Endothelial cell of umbilical vein (primary cell): Measurements from ENCODE around the gene LPP. TPM values are rescaled to one million over a fixed set of nuclear protein-coding genes. Genes with fewer than 3 reads are reported as not detected.

Experiments
- BruUV-seq: library from RNA; stranded (reverse); fragments of 400-500 nt; replicated peaks from 2 replicates; lab custom pipeline; 2021; lab: Mats Ljungman, UMichigan
- CTCF ChIA-PET: fragments of 300-600, 350-600 bp; sonication (Branson Sonifier 250); formaldehyde crosslinking; loops from one replicate; lab custom pipeline; 2021; ENCODE audit warnings: antibody characterized with exemption, inconsistent platforms; lab: Charles Lee
- POLR2A ChIA-PET: fragments of 300-600, 350-600 bp; sonication (Branson Sonifier 250); formaldehyde crosslinking; loops from one replicate; lab custom pipeline; 2021; ENCODE audit warnings: antibody characterized with exemption, inconsistent platforms; lab: Charles Lee
- DNase-seq: peaks from one replicate; pipeline ENCODE4 v3.0.0-alpha.2; 2011; ENCODE audit warnings: low read depth, low spot score
- FAIRE-seq: peaks from 2 replicates; lab custom pipeline; 2011; peaks lifted over from hg19 to GRCh38; lab: Jason Lieb, UNC
- H2AFZ ChIP-seq: 2 replicates; pipeline ENCODE4 v1.6.0; 2012; ENCODE audit warnings: low read depth, low read length, control low read depth, inconsistent platforms
- H3K27ac ChIP-seq: 2 replicates; pipeline ENCODE4 v1.5.1; 2011; ENCODE audit warnings: low read depth, mild to moderate bottlenecking, control low read depth, low read length, moderate library complexity; ENCODE audit not compliant: insufficient read depth
- H3K27me3 ChIP-seq, 2 experiments: 2 replicates each; pipeline versions ENCODE4 v1.6.0 to v1.6.1; 2011; ENCODE audit warnings: low read length in 2 of 2, mixed read lengths in 1 of 2; ENCODE audit not compliant: control insufficient read depth in 2 of 2, insufficient read depth in 2 of 2
- H3K36me3 ChIP-seq, 2 experiments: 2 replicates in 1 of 2; 3 replicates in 1 of 2; pipeline ENCODE4 v1.5.1; 2011; ENCODE audit warnings: low read length in 2 of 2, mild to moderate bottlenecking in 1 of 2, moderate library complexity in 1 of 2; ENCODE audit not compliant: control insufficient read depth in 2 of 2, insufficient read depth in 2 of 2; ENCODE audit errors: extremely low read depth in 1 of 2
- H3K4me1 ChIP-seq: 3 replicates; pipeline ENCODE4 v1.5.1; 2011; ENCODE audit warnings: mild to moderate bottlenecking, low read length; ENCODE audit not compliant: control insufficient read depth, insufficient read depth; ENCODE audit errors: extremely low read depth
- H3K4me2 ChIP-seq: 2 replicates; pipeline ENCODE4 v1.6.1; 2011; ENCODE audit warnings: low read length, control low read depth, mixed read lengths; ENCODE audit not compliant: insufficient read depth
- H3K4me3 ChIP-seq, 3 experiments: fragments of 200-600 bp in 1 of 3; sonication (generic), shearing (Covaris generic) in 1 of 3; replicated peaks in 1 of 3; 2 replicates each; pipeline ENCODE4 v1.5.1; 2011 to 2016; ENCODE audit warnings: control low read depth in 3 of 3, low read length in 3 of 3, mild to moderate bottlenecking in 2 of 3, inconsistent platforms in 1 of 3, low read depth in 1 of 3, moderate library complexity in 1 of 3; ENCODE audit not compliant: insufficient read depth in 1 of 3
- H3K79me2 ChIP-seq: 2 replicates; pipeline ENCODE4 v1.6.0; 2012; ENCODE audit warnings: low read length, inconsistent platforms; ENCODE audit not compliant: control insufficient read depth, insufficient read depth
- H3K9ac ChIP-seq: replicated peaks from 2 replicates; pipeline ENCODE3; 2011; ENCODE audit warnings: low read length, control low read depth; ENCODE audit not compliant: insufficient read depth; ENCODE audit errors: extremely low read depth
- H3K9me1 ChIP-seq: replicated peaks from 3 replicates; pipeline ENCODE4 v1.6.0; 2011; ENCODE audit warnings: mild to moderate bottlenecking, low read length; ENCODE audit not compliant: control insufficient read depth, insufficient read depth; ENCODE audit errors: extremely low read depth
- H3K9me3 ChIP-seq: replicated peaks from 2 replicates; pipeline ENCODE4 v1.5.1; 2012; ENCODE audit warnings: low read length, inconsistent platforms; ENCODE audit not compliant: control insufficient read depth, insufficient read depth
- H4K20me1 ChIP-seq: replicated peaks from 2 replicates; pipeline ENCODE3; 2011; ENCODE audit warnings: mild to moderate bottlenecking, low read length; ENCODE audit not compliant: control insufficient read depth, insufficient read depth; ENCODE audit errors: extremely low read depth
- CTCF ChIP-seq, 2 donors: IDR thresholded peaks; 1 replicate in 1 of 2; 2 replicates in 1 of 2; pipeline ENCODE4 v1.5.1; 2011; ENCODE audit warnings: low read length in 2 of 2, mild to moderate bottlenecking in 2 of 2, moderate library complexity in 2 of 2, control low read depth in 1 of 2, inconsistent platforms in 1 of 2, low read depth in 1 of 2; ENCODE audit not compliant: insufficient read depth in 1 of 2; ENCODE audit errors: extremely low read depth in 1 of 2
- EZH2 ChIP-seq: IDR thresholded peaks from 2 replicates; pipeline ENCODE4 v1.6.1; 2012; ENCODE audit warnings: borderline replicate concordance, low read depth, mild to moderate bottlenecking, moderate library complexity, low read length, inconsistent platforms; ENCODE audit not compliant: severe bottlenecking
- FOS ChIP-seq: IDR thresholded peaks from 2 replicates; pipeline ENCODE4 v1.6.1; 2011; ENCODE audit warnings: mild to moderate bottlenecking, low read length, moderate library complexity, borderline replicate concordance; ENCODE audit not compliant: insufficient read depth
- GATA2 ChIP-seq: IDR thresholded peaks from 2 replicates; pipeline ENCODE4 v1.7.0; 2011; ENCODE audit warnings: low read depth, mild to moderate bottlenecking, moderate library complexity, mixed read lengths, low read length; ENCODE audit not compliant: insufficient read length, insufficient read depth
- JUN ChIP-seq: IDR thresholded peaks from 2 replicates; pipeline ENCODE4 v1.6.1; 2011; ENCODE audit warnings: borderline replicate concordance, low read depth; ENCODE audit not compliant: insufficient read length, insufficient read depth
- MYC ChIP-seq: IDR thresholded peaks from one replicate; pipeline ENCODE4 v1.6.1; 2011; ENCODE audit warnings: mild to moderate bottlenecking, low read depth, low read length
- POLR2A ChIP-seq: IDR thresholded peaks from 2 replicates; pipeline ENCODE4 v1.6.1; 2012; ENCODE audit warnings: low read depth, mild to moderate bottlenecking, control low read depth, low read length
- POLR2AphosphoS5 ChIP-seq: IDR thresholded peaks from 2 replicates; pipeline ENCODE4 v1.6.1; 2012; ENCODE audit warnings: low read depth, mild to moderate bottlenecking, control low read depth, low read length, moderate library complexity; ENCODE audit not compliant: insufficient read depth
- dilution Hi-C: fragments of 300-500 bp; cut with MboI; formaldehyde crosslinking; loops from one replicate; pipeline ENCODE4 v1.15.0; 2019; ENCODE audit warnings: low sequenced_read_pairs; ENCODE audit not compliant: extremely low pct_ligation_motif_present
- intact Hi-C: fragments of 100-400 bp; cut with micrococcal nuclease; formaldehyde crosslinking; loops from one replicate; pipeline ENCODE4 v1.10.0; 2022
- polyA plus RNA-seq, 4 experiments: library from polyadenylated mRNA; depleted of rRNA in 3 of 4; stranded (reverse) in 3 of 4; unstranded in 1 of 4; fragments of >200 nt; gene quantifications; 2 replicates each; pipeline versions ENCODE4 v1.2.1 to v1.2.3, GENCODE V29; 2011 to 2012; ENCODE audit warnings: missing spikeins in 1 of 4
- total RNA-seq: library from RNA; stranded (reverse); gene quantifications from 2 replicates; pipeline ENCODE4 v1.2.3, GENCODE V29; 2021

Gene LPP
- total and polyA plus RNA-seq, 2 donors (not counting 3 experiments of a cell fraction or from before 2014, with no cell fraction given): 16.9 to 153 TPM

- intact Hi-C loops (no loop called here), dilution Hi-C loops (no loop called here)
- DNase-seq (no peak), FAIRE-seq (no peak)
- H3K27me3 ChIP-seq: no peaks in the 10 kb centered on the region
- no peaks in the 10 kb centered on the region for H4K20me1 ChIP-seq
- CTCF ChIA-PET: no interaction called here
- H3K79me2 ChIP-seq: peaks cover 2% of the 10 kb centered on the region
- no peaks in the 10 kb centered on the region for H3K9me3 ChIP-seq
- POLR2A ChIA-PET: no interaction called here
- no peaks in the 10 kb centered on the region for H3K9me1 ChIP-seq
- no peak overlapping the region for H3K9ac ChIP-seq
- no peak overlapping the region for H2AFZ ChIP-seq
- no peak overlapping the region for H3K27ac ChIP-seq
- TF ChIP-seq POLR2AphosphoS5: no peak
- no peak for TF ChIP-seq CTCF (IDR thresholded peaks at IDR 0.05; ENCODE audit: extremely low read depth in 1 of 2, insufficient read depth in 1 of 2, low read depth in 1 of 2, low read length in 2 of 2)
- no peak for TF ChIP-seq MYC
- TF ChIP-seq GATA2: no peak
- no peak overlapping the region for H3K4me3 ChIP-seq
- peaks cover 3% of the 10 kb centered on the region for H3K4me1 ChIP-seq
- no peaks in the 10 kb centered on the region for H3K36me3 ChIP-seq
- H3K4me2 ChIP-seq: no peak overlapping the region
- no TSS peak for BruUV-seq
Observed at GRCh38 chr3:188321258-188321657, 167.3 kb downstream of the LPP start.

GRCh38 chr3:188322135-188322887 is 168.4 kb downstream of the LPP start:
- peaks cover 2% of the 10 kb centered on the region for H3K79me2 ChIP-seq
- no TSS peak for BruUV-seq
- H2AFZ ChIP-seq: no peak overlapping the region
- dilution Hi-C loops (no loop called here), intact Hi-C loops (no loop called here)
- ChIA-PET POLR2A (no interaction called here), CTCF (interaction anchor here (1.4 kb wide), 1 partner anchor 8 kb away, joined by 3 read pairs; no protein-coding TSS in a partner anchor)
- H3K27ac ChIP-seq: no peak overlapping the region
- H3K36me3 ChIP-seq: no peaks in the 10 kb centered on the region
- H3K9ac ChIP-seq: no peak overlapping the region
- no peaks in the 10 kb centered on the region for H3K9me3 ChIP-seq
- FAIRE-seq (no peak), DNase-seq (no peak)
- H3K9me1 ChIP-seq: no peaks in the 10 kb centered on the region
- H3K4me2 ChIP-seq: no peak overlapping the region
- H3K27me3 ChIP-seq: no peaks in the 10 kb centered on the region
- H3K4me3 ChIP-seq: no peak overlapping the region
- H3K4me1 ChIP-seq: peaks cover 3% of the 10 kb centered on the region
- H4K20me1 ChIP-seq: no peaks in the 10 kb centered on the region
- TF ChIP-seq FOS: no peak
- TF ChIP-seq GATA2: no peak
- no peak for TF ChIP-seq MYC
- TF ChIP-seq JUN: no peak
- no peak for TF ChIP-seq EZH2
- no peak for TF ChIP-seq POLR2A
- no peak for TF ChIP-seq CTCF (IDR thresholded peaks at IDR 0.05; ENCODE audit: extremely low read depth in 1 of 2, insufficient read depth in 1 of 2, low read depth in 1 of 2, low read length in 2 of 2)
